Measurements from ENCODE around the gene KCND2. TPM values are rescaled to one million over a fixed set of nuclear protein-coding genes. Genes with fewer than 3 reads are reported as not detected.

The KCND2 gene
- not detected in 5 replicates for total RNA-seq (2022; extraction: Qiagen RNA extraction)

GRCh38 chr7:120272701-120273475 is at the start of gene KCND2:
Gene KCND2, plus strand, starts transcription at chr7:120273175.

